H1 (cell line): ENCODE results near the gene SPOPL. TPM values are rescaled to one million over a fixed set of nuclear protein-coding genes. Genes with fewer than 3 reads are reported as not detected.

Source experiments
- CTCF ChIA-PET: fragments of 300-600 bp; sonication (Branson Sonifier 250); formaldehyde crosslinking; loops from one replicate; lab custom pipeline; 2021; ENCODE audit not compliant: partially characterized antibody; lab: Charles Lee
- POLR2A ChIA-PET: fragments of 300-600 bp; sonication (Branson Sonifier 250); formaldehyde crosslinking; loops from one replicate; lab custom pipeline; 2021; ENCODE audit warnings: inconsistent platforms; ENCODE audit not compliant: partially characterized antibody; lab: Charles Lee
- DNase-seq, 2 experiments: peaks; one replicate each; pipeline versions ENCODE4 v3.0.0 to v3.0.0-alpha.2; 2010 to 2022; ENCODE audit warnings: low spot score in 2 of 2, low read depth in 1 of 2, mixed read lengths in 1 of 2
- FAIRE-seq: peaks from 2 replicates; lab custom pipeline; 2011; peaks lifted over from hg19 to GRCh38; lab: Jason Lieb, UNC
- H2AFZ ChIP-seq: 2 replicates; pipeline ENCODE4 v1.8.1; 2012; ENCODE audit warnings: low read length, inconsistent platforms
- H2AK5ac ChIP-seq: 2 replicates; pipeline ENCODE4 v1.6.1; 2013; ENCODE audit warnings: low read depth, low read length
- H2BK120ac ChIP-seq: replicated peaks from 2 replicates; pipeline ENCODE3; 2013; ENCODE audit warnings: low read depth, low read length, inconsistent platforms
- H2BK12ac ChIP-seq: 2 replicates; pipeline ENCODE4 v1.6.1; 2013; ENCODE audit warnings: low read depth, low read length
- H2BK15ac ChIP-seq: 2 replicates; pipeline ENCODE4 v1.6.1; 2013; ENCODE audit warnings: low read length
- H2BK20ac ChIP-seq: 2 replicates; pipeline ENCODE4 v1.6.1; 2013; ENCODE audit warnings: low read length
- H2BK5ac ChIP-seq: 2 replicates; pipeline ENCODE4 v1.6.1; 2013; ENCODE audit warnings: low read depth, low read length
- H3K14ac ChIP-seq: 2 replicates; pipeline ENCODE4 v1.6.1; 2013; ENCODE audit warnings: inconsistent platforms; ENCODE audit not compliant: insufficient read length
- H3K18ac ChIP-seq: 2 replicates; pipeline ENCODE4 v1.6.1; 2013; ENCODE audit warnings: low read length; ENCODE audit errors: extremely low read depth
- H3K23ac ChIP-seq: 2 replicates; pipeline ENCODE4 v1.6.1; 2013; ENCODE audit warnings: inconsistent platforms; ENCODE audit not compliant: insufficient read length
- H3K23me2 ChIP-seq: 2 replicates; pipeline ENCODE4 v1.6.1; 2013; ENCODE audit warnings: low read depth, low read length
- H3K27ac ChIP-seq: 2 replicates; pipeline ENCODE4 v1.6.1; 2011; ENCODE audit warnings: low read depth, low read length, inconsistent platforms
- H3K27me3 ChIP-seq, 4 experiments: replicated peaks in 1 of 4; 1 replicate in 1 of 4; 2 replicates in 3 of 4; pipeline versions ENCODE4 v1.6.1 to v1.8.1; 2011 to 2013; ENCODE audit warnings: low read length in 3 of 4, mild to moderate bottlenecking in 3 of 4, inconsistent platforms in 2 of 4, mixed read lengths in 2 of 4, moderate library complexity in 1 of 4; ENCODE audit not compliant: control insufficient read depth in 3 of 4, insufficient read depth in 3 of 4; ENCODE audit errors: extremely low read depth in 1 of 4
- H3K36me3 ChIP-seq, 4 experiments: 2 replicates each; pipeline versions ENCODE4 v1.6.1 to v1.8.1; 2011 to 2013; ENCODE audit warnings: mild to moderate bottlenecking in 4 of 4, low read length in 3 of 4, moderate library complexity in 2 of 4, control low read depth in 1 of 4, inconsistent platforms in 1 of 4; ENCODE audit not compliant: insufficient read depth in 4 of 4, control insufficient read depth in 2 of 4
- H3K4ac ChIP-seq: replicated peaks from 2 replicates; pipeline ENCODE3; 2013; ENCODE audit warnings: low read length, low read depth, mixed read lengths, inconsistent platforms; ENCODE audit not compliant: insufficient read length
- H3K4me1 ChIP-seq, 4 experiments: replicated peaks in 1 of 4; 1 replicate in 1 of 4; 2 replicates in 3 of 4; pipeline versions ENCODE4 v1.6.1 to v1.8.1; 2011 to 2013; ENCODE audit warnings: low read length in 3 of 4, inconsistent platforms in 2 of 4, mixed read lengths in 1 of 4; ENCODE audit not compliant: insufficient read depth in 4 of 4, control insufficient read depth in 3 of 4
- H3K4me2 ChIP-seq, 2 experiments: 2 replicates each; pipeline versions ENCODE4 v1.6.1 to v1.8.1; 2011 to 2013; ENCODE audit warnings: low read depth in 2 of 2, low read length in 2 of 2, control low read depth in 1 of 2, inconsistent platforms in 1 of 2, mild to moderate bottlenecking in 1 of 2; ENCODE audit not compliant: insufficient read depth in 1 of 2
- H3K4me3 ChIP-seq, 4 experiments: fragments of 200-600, 300-600 bp in 1 of 4; sonication (generic), shearing (Covaris generic), sonication (Bioruptor Twin) in 1 of 4; 2 replicates each; pipeline versions ENCODE4 v1.5.1 to v1.8.1; 2011 to 2016; ENCODE audit warnings: low read length in 4 of 4, low read depth in 3 of 4, control low read depth in 2 of 4, inconsistent platforms in 2 of 4, mild to moderate bottlenecking in 2 of 4, mixed read lengths in 1 of 4, moderate library complexity in 1 of 4; ENCODE audit not compliant: insufficient read depth in 2 of 4; ENCODE audit errors: extremely low read depth in 1 of 4
- H3K56ac ChIP-seq: replicated peaks from 2 replicates; pipeline ENCODE3; 2013; ENCODE audit warnings: low read depth, mild to moderate bottlenecking, mixed read lengths, low read length, inconsistent platforms; ENCODE audit not compliant: insufficient read length
- H3K79me1 ChIP-seq: 2 replicates; pipeline ENCODE4 v1.6.1; 2013; ENCODE audit warnings: low read depth, low read length, control low read depth
- H3K79me2 ChIP-seq, 2 experiments: 2 replicates each; pipeline versions ENCODE4 v1.6.1 to v1.8.1; 2012 to 2013; ENCODE audit warnings: low read length in 2 of 2, mild to moderate bottlenecking in 2 of 2, inconsistent platforms in 1 of 2; ENCODE audit not compliant: insufficient read depth in 2 of 2, control insufficient read depth in 1 of 2
- H3K9ac ChIP-seq, 4 experiments: replicated peaks in 1 of 4; 1 replicate in 1 of 4; 2 replicates in 3 of 4; pipeline versions ENCODE4 v1.6.1 to v1.8.1; 2011 to 2013; ENCODE audit warnings: low read depth in 3 of 4, low read length in 3 of 4, control low read depth in 2 of 4, mild to moderate bottlenecking in 2 of 4, moderate library complexity in 2 of 4, inconsistent platforms in 1 of 4; ENCODE audit errors: extremely low read depth in 1 of 4
- H3K9me3 ChIP-seq, 2 experiments: 2 replicates each; pipeline versions ENCODE4 v1.6.1 to v1.8.1; 2012 to 2013; ENCODE audit warnings: mild to moderate bottlenecking in 2 of 2, moderate library complexity in 2 of 2, control low read depth in 1 of 2, inconsistent platforms in 1 of 2, low read depth in 1 of 2, low read length in 1 of 2, mixed read lengths in 1 of 2; ENCODE audit not compliant: insufficient read depth in 2 of 2
- H4K20me1 ChIP-seq, 2 experiments: replicated peaks in 1 of 2; 2 replicates each; pipeline versions ENCODE3 to v1.8.1; 2011 to 2013; ENCODE audit warnings: inconsistent platforms in 2 of 2, low read length in 2 of 2, mild to moderate bottlenecking in 1 of 2; ENCODE audit not compliant: insufficient read depth in 2 of 2, control insufficient read depth in 1 of 2
- H4K5ac ChIP-seq: 2 replicates; pipeline ENCODE4 v1.6.1; 2013; ENCODE audit warnings: low read length, low read depth, mixed read lengths, inconsistent platforms; ENCODE audit not compliant: insufficient read length
- H4K8ac ChIP-seq: 2 replicates; pipeline ENCODE4 v1.8.0; 2013; ENCODE audit warnings: mild to moderate bottlenecking, moderate library complexity, low read length, inconsistent platforms; ENCODE audit not compliant: insufficient read depth; ENCODE audit errors: extremely low read depth
- H4K91ac ChIP-seq: replicated peaks from 2 replicates; pipeline ENCODE3; 2013; ENCODE audit warnings: low read length, mixed read lengths, inconsistent platforms; ENCODE audit not compliant: insufficient read length
- EP300 ChIP-seq, 2 experiments: IDR thresholded peaks; 1 replicate in 1 of 2; 2 replicates in 1 of 2; pipeline ENCODE4 v1.6.1; 2011 to 2012; ENCODE audit warnings: low read depth in 2 of 2, low read length in 2 of 2, mild to moderate bottlenecking in 2 of 2, borderline replicate concordance in 1 of 2, inconsistent platforms in 1 of 2, moderate library complexity in 1 of 2
- FOSL1 ChIP-seq: IDR thresholded peaks from 2 replicates; pipeline ENCODE4 v1.6.1; 2011; ENCODE audit warnings: mild to moderate bottlenecking, low read depth, low read length, moderate library complexity; ENCODE audit not compliant: insufficient read depth
- RFX5 ChIP-seq: IDR thresholded peaks from 2 replicates; pipeline ENCODE4 v1.6.1; 2011; ENCODE audit warnings: low read depth, low read length, improper control_type of control experiment, borderline replicate concordance
- SIN3A ChIP-seq, 2 experiments: IDR thresholded peaks in 1 of 2; conservative IDR thresholded peaks in 1 of 2; 2 replicates each; pipeline ENCODE4 v1.6.1; 2011 to 2012; ENCODE audit warnings: low read length in 2 of 2, improper control_type of control experiment in 1 of 2, low read depth in 1 of 2, mild to moderate bottlenecking in 1 of 2
- TAF7 ChIP-seq: optimal IDR thresholded peaks from 2 replicates; pipeline ENCODE3; 2011; ENCODE audit warnings: low read depth, mild to moderate bottlenecking, inconsistent platforms, low read length, moderate library complexity, borderline replicate concordance
- WGBS, 2 experiments: shearing (Covaris generic) in 1 of 2; methylation state at CpG; one replicate each; pipeline versions ENCODE4 v1.1.6 to v1.1.7; 2013 to 2015; ENCODE audit warnings: low lambda C conversion rate in 2 of 2, mixed read lengths in 2 of 2, inconsistent platforms in 1 of 2, low coverage in 1 of 2, missing lambda C conversion rate in 1 of 2; ENCODE audit not compliant: insufficient replicate concordance in 2 of 2, insufficient coverage in 1 of 2, insufficient read length in 1 of 2; ENCODE audit errors: extremely low coverage in 1 of 2, missing lambda C conversion rate in 1 of 2; 5-methylcytosine and 5-hydroxymethylcytosine counted together
- polyA plus RNA-seq, 7 experiments: library from polyadenylated mRNA; depleted of rRNA in 3 of 7; stranded (reverse) in 5 of 7; unstranded in 2 of 7; fragments of >200 nt in 5 of 7; fragments of 200-250 nt in 2 of 7; gene quantifications; 1 replicate in 5 of 7; 2 replicates in 1 of 7; 4 replicates in 1 of 7; pipeline versions ENCODE4 v1.2.1 to v1.2.3, GENCODE V29; 2011 to 2013; ENCODE audit warnings: missing spikeins in 2 of 7, mixed read lengths in 2 of 7
- total RNA-seq: library from RNA; stranded (reverse); fragmentation: NEBNext Ultra II Directional; extraction: Animal tissue kit (Norgen Biotek cat#: 25700); gene quantifications from 2 replicates; pipeline ENCODE4 v1.2.1, GENCODE V29; 2021

The SPOPL gene
- total and polyA plus RNA-seq, 2 of the 8 experiments (the other 6 are each of a cell fraction or from before 2014, with no cell fraction given): 1.9 to 14.5 TPM

DNA sequence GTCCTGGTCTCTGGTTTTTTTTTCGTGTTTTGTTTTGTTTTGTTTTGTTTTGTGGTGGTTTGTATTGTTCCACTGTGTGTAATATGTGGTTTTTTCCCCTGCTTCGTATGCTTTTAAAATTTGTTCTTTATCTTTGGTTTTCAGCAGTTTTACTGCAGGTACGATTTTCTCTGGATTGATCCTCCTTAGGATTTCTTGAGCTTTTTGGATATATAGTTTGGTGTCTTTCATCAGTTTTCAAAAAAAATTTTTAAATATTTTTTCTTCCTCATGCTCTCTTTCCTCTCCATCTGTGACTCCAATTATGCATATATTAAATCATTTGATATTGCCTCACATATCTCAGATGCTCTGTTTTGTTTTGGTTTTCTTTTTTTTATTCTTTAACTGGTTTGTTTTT, 78.0 kb downstream of the SPOPL start:
- no peak overlapping the region for H2BK120ac ChIP-seq
- no peaks in the 10 kb centered on the region for H3K79me2 ChIP-seq
- no peak overlapping the region for H3K18ac ChIP-seq
- H3K79me1 ChIP-seq: no peaks in the 10 kb centered on the region
- H4K20me1 ChIP-seq: no peaks in the 10 kb centered on the region
- no peak overlapping the region for H2AK5ac ChIP-seq
- no peak overlapping the region for H2BK5ac ChIP-seq
- no peak overlapping the region for H4K91ac ChIP-seq
- H3K27me3 ChIP-seq: no peaks in the 10 kb centered on the region
- peaks cover 0 to 2% of the 10 kb centered on the region in 2 experiments; a peak in 2 of 4 replicates for H3K9me3 ChIP-seq
- H3K4me1 ChIP-seq: no peaks in the 10 kb centered on the region
- no peak overlapping the region for H3K4me3 ChIP-seq
- H3K36me3 ChIP-seq: no peaks in the 10 kb centered on the region; a peak in 2 of 8 replicates
- H3K27ac ChIP-seq: no peak overlapping the region
- no peak overlapping the region for H4K5ac ChIP-seq
- no peak for FAIRE-seq
- no peak overlapping the region for H3K23ac ChIP-seq
- no peak overlapping the region for H2BK20ac ChIP-seq
- POLR2A ChIA-PET: no interaction called here
- no peak overlapping the region for H4K8ac ChIP-seq
- no peak overlapping the region for H2BK12ac ChIP-seq
- H2BK15ac ChIP-seq: no peak overlapping the region
- CTCF ChIA-PET: interaction anchor here (0.6 kb wide), 2 partner anchors 14 to 693 kb away, joined by 3 to 5 read pairs; no protein-coding TSS in a partner anchor
- no peak overlapping the region for H2AFZ ChIP-seq
- no peak overlapping the region for H3K56ac ChIP-seq
- DNase-seq: no peak
- no peak overlapping the region for H3K4ac ChIP-seq
- H3K14ac ChIP-seq: no peak overlapping the region
- H3K9ac ChIP-seq: no peak overlapping the region
- no peaks in the 10 kb centered on the region; the same call in 1 of the 2 replicates for H3K23me2 ChIP-seq
- no peak overlapping the region for H3K4me2 ChIP-seq
- 96% methylated on average over 3 of the region's 3 CpGs; no CpG with 5 or more reads in 1 of the 2 experiments for WGBS, 2 experiments
- no peak for TF ChIP-seq SIN3A (conservative IDR thresholded peaks at IDR 0.05 in 1 of 2, IDR thresholded peaks at IDR 0.05 in 1 of 2; ENCODE audit: low read depth in 1 of 2, low read length in 2 of 2)
- TF ChIP-seq FOSL1: no peak
- no peak for TF ChIP-seq TAF7
- no peak for TF ChIP-seq RFX5
- no peak for TF ChIP-seq EP300 (IDR thresholded peaks at IDR 0.05; ENCODE audit: borderline replicate concordance in 1 of 2, low read depth in 2 of 2, low read length in 2 of 2)
